ENCODE measurements around the gene MEG3. TPM values are rescaled to one million over a fixed set of nuclear protein-coding genes. Genes with fewer than 3 reads are reported as not detected.

MEG3 gene
- total and polyA plus RNA-seq, 2 of the 8 experiments (the other 6 are each of a cell fraction or from before 2014, with no cell fraction given): 0.17 to 1.1 TPM

DNA sequence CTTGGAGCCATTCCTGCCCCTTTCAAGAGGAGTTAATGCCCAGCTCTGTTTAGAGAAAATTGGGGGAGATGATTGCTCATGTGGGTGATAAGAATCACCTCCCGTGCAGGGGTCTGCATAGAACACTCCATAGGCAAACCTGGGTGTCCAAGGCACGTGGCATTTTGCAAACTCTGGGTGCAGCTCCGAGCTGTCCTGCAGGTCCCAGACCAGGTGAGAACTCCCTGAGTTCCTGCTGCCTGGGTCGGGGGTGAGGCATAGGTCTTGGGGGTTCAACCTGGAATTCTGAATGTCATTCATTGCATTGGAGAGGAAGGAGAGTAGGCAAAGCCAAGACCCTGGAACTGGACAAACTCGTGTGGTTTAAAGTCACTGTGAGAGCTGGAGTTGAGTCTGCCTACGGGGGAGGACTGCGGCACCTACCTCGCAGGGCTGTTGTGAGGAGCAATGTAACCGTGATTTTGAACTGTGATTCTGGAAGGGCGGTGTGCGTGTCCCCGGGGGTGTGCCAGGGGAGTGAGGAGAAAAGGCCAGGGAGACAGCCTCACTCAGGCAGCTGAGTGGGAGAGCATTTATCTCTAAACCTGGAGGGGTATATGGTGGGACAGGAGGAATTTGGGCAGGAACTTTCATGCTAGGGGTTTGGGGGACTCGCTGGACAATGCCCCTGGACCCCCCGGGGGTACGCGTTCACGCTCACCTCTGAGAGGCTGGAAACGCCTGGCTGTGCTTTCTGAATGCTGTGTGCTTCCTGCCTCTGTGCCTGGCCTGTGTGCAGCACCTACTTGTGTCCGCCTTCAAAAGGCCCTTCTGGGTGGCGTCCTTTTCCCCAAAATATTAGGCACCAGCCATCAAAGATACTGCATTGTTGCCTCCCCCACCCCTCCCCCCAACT, 30.4 kb downstream of the MEG3 start:
- FAIRE-seq (no peak), DNase-seq (ENCODE audit: low read depth in 1 of 2, low spot score in 2 of 2) (no peak)
- H3K4me2 ChIP-seq (ENCODE audit: insufficient read depth in 1 of 2, low read depth in 2 of 2, low read length in 2 of 2): no peak overlapping the region
- no peak overlapping the region for H3K27ac ChIP-seq (ENCODE audit: low read depth, low read length)
- no peaks in the 10 kb centered on the region for H3K79me2 ChIP-seq (ENCODE audit: control insufficient read depth in 1 of 2, insufficient read depth in 2 of 2, low read length in 2 of 2)
- ChIA-PET CTCF (ENCODE audit: partially characterized antibody) (interaction anchor here (0.6 to 9.5 kb wide), 8 partner anchors 8 to 439 kb away, joined by 3 to 70 read pairs (median 4); partner anchors contain the start of gene RTL1), POLR2A (ENCODE audit: partially characterized antibody) (no interaction called here)
- peaks cover 0 to under 1% of the 10 kb centered on the region in 2 experiments; a peak in 1 of 4 replicates for H3K9me3 ChIP-seq (ENCODE audit: insufficient read depth in 2 of 2, low read depth in 1 of 2, low read length in 1 of 2)
- no peak overlapping the region for H3K9ac ChIP-seq (replicated peaks in 1 of 4; ENCODE audit: extremely low read depth in 1 of 4, low read depth in 3 of 4, low read length in 3 of 4)
- H3K23ac ChIP-seq (ENCODE audit: insufficient read length): no peak overlapping the region
- no peak overlapping the region for H2BK12ac ChIP-seq (ENCODE audit: low read depth, low read length)
- no peak overlapping the region for H2BK120ac ChIP-seq (replicated peaks; ENCODE audit: low read depth, low read length)
- H3K36me3 ChIP-seq (ENCODE audit: control insufficient read depth in 2 of 4, insufficient read depth in 4 of 4, low read length in 3 of 4): no peaks in the 10 kb centered on the region
- no peak overlapping the region for H2BK5ac ChIP-seq (ENCODE audit: low read depth, low read length)
- no peaks in the 10 kb centered on the region for H4K20me1 ChIP-seq (replicated peaks in 1 of 2; ENCODE audit: control insufficient read depth in 1 of 2, insufficient read depth in 2 of 2, low read length in 2 of 2)
- H4K91ac ChIP-seq (replicated peaks; ENCODE audit: insufficient read length, low read length): peak overlapping the region; percentile 38
- WGBS, 2 experiments (ENCODE audit: extremely low coverage in 1 of 2, insufficient coverage in 1 of 2, insufficient read length in 1 of 2, insufficient replicate concordance in 2 of 2, low coverage in 1 of 2, low lambda C conversion rate in 2 of 2, missing lambda C conversion rate in 1 of 2): 89% methylated on average over 20 of the region's 20 CpGs; no CpG with 5 or more reads in 1 of the 2 experiments
- H4K5ac ChIP-seq (ENCODE audit: insufficient read length, low read depth, low read length): no peak overlapping the region
- H3K79me1 ChIP-seq (ENCODE audit: low read depth, low read length): no peaks in the 10 kb centered on the region
- H3K4me1 ChIP-seq (replicated peaks in 1 of 4; ENCODE audit: control insufficient read depth in 3 of 4, insufficient read depth in 4 of 4, low read length in 3 of 4): no peaks in the 10 kb centered on the region; a peak in 2 of 7 replicates
- H2AK5ac ChIP-seq (ENCODE audit: low read depth, low read length): no peak overlapping the region
- H3K18ac ChIP-seq (ENCODE audit: extremely low read depth, low read length): no peak overlapping the region
- no peak overlapping the region for H3K4me3 ChIP-seq (ENCODE audit: extremely low read depth in 1 of 4, insufficient read depth in 2 of 4, low read depth in 3 of 4, low read length in 4 of 4)
- no peak overlapping the region for H2BK15ac ChIP-seq (ENCODE audit: low read length)
- no peak overlapping the region for H2BK20ac ChIP-seq (ENCODE audit: low read length)
- no peak overlapping the region for H3K4ac ChIP-seq (replicated peaks; ENCODE audit: insufficient read length, low read depth, low read length)
- no peak overlapping the region for H3K56ac ChIP-seq (replicated peaks; ENCODE audit: insufficient read length, low read depth, low read length)
- no peaks in the 10 kb centered on the region for H3K27me3 ChIP-seq (replicated peaks in 1 of 4; ENCODE audit: control insufficient read depth in 3 of 4, extremely low read depth in 1 of 4, insufficient read depth in 3 of 4, low read length in 3 of 4)
- no peaks in the 10 kb centered on the region for H3K23me2 ChIP-seq (ENCODE audit: low read depth, low read length)
- H4K8ac ChIP-seq (ENCODE audit: extremely low read depth, insufficient read depth, low read length): no peak overlapping the region; the same call in 1 of the 2 replicates
- no peak overlapping the region for H2AFZ ChIP-seq (ENCODE audit: low read length)
- H3K14ac ChIP-seq (ENCODE audit: insufficient read length): no peak overlapping the region
- TF ChIP-seq SUZ12 (IDR thresholded peaks at IDR 0.05; ENCODE audit: low read length): no peak
- TF ChIP-seq PHF8 (conservative IDR thresholded peaks at IDR 0.05; ENCODE audit: low read depth, low read length): no peak
- no peak for TF ChIP-seq EP300 (IDR thresholded peaks at IDR 0.05; ENCODE audit: borderline replicate concordance in 1 of 2, low read depth in 2 of 2, low read length in 2 of 2)
- TF ChIP-seq HDAC2 (IDR thresholded peaks at IDR 0.05; ENCODE audit: borderline replicate concordance in 1 of 2, low read depth in 2 of 2, low read length in 2 of 2): no peak
- TF ChIP-seq NANOG (IDR thresholded peaks at IDR 0.05; ENCODE audit: insufficient read depth, low read depth, low read length, poor library complexity, severe bottlenecking): no peak
- no peak for TF ChIP-seq KDM1A (IDR thresholded peaks at IDR 0.05; ENCODE audit: borderline replicate concordance, low read length)
- TF ChIP-seq KDM4A (IDR thresholded peaks at IDR 0.05; ENCODE audit: low read depth, low read length, severe bottlenecking): no peak
- no peak for TF ChIP-seq TEAD4 (IDR thresholded peaks at IDR 0.05; ENCODE audit: low read depth, low read length)
- no peak for TF ChIP-seq CHD2 (IDR thresholded peaks at IDR 0.05; ENCODE audit: low read length)
- TF ChIP-seq SAP30 (IDR thresholded peaks at IDR 0.05; ENCODE audit: insufficient read depth, insufficient replicate concordance, low read length): no peak
- no peak for TF ChIP-seq SIX5 (IDR thresholded peaks at IDR 0.05; ENCODE audit: low read depth, low read length)

Measured in H1 (cell line).